ELF-1 (cell line): Measurements from ENCODE around the gene TOMM20.

Experiments
- DNase-seq: peaks from one replicate; pipeline ENCODE4 v3.0.0-alpha.2; 2016; ENCODE audit warnings: low read depth, low spot score

The TOMM20 gene

DNA sequence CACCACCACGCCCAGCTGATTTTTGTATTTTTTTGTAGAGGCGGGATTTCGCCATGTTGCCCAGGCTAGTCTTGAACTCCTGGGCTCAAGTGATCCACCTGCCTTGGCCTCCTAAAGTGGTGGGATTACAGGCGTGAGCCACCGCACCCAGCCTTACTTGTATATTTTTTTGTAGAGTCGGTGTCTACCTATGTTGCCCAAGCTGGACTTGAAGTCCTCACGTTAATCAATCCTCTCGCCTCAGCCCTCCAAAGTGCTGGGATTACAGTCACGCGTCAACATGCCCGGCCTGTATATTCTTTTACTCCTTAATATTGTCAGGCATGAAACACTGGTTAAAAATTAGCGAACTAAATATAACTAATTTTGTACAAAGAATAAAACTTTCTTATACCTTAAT, 5.5 kb upstream of the TOMM20 start:
- DNase-seq = no peak

- DNase-seq = no peak
Observed at GRCh38 chr1:235133086-235133485, 4.4 kb upstream of the TOMM20 start.

DNA sequence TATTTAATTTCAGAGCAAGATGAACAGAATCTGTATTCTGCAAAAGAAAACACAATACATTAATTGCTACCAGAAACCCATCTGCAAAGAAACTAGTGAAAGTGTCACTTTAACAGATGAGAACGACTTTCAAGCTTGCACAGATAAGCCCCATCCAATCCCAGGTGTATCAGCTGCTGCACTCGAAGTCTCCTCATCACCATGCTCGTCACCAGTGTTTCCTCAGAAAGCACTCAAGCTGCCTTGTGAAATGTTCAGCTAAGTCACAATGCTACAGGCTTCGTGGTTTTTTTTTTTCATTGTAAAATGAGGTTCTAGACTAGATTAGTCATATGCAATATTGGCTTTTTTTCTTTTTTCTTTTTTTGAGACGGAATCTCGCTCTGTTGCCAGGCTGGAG, 3.3 kb upstream of the TOMM20 start:
- DNase-seq = no peak

DNA sequence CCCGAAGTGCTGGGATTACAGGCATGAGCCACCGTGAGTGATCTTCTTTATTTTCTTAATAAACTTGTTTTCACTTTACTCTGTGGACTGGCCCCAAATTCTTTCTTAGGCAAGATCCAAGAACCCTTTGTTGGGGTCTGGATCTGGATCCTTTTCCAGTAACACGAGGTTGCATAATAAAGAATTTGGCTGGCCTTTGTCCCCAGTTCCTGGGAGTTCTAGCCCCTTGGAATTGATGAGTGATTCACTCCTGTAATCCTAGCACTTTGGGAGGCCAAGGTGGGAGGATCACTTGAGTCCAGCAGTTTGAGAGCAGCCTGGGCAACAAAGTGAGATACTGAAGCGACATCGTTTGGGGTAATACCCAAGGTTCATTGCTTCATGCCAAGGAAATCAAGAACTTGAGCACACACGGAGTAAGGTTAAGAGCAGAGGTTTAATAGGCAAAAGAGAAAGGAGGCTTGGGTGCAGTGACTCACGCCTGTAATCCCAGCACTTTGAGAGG, 2.2 kb upstream of the TOMM20 start:
- no peak for DNase-seq

- DNase-seq = no peak
Observed at GRCh38 chr1:235129774-235130570, 1.3 kb upstream of the TOMM20 start.

GRCh38 chr1:235127732-235128455, 743 bp downstream of the TOMM20 start:
- no peak for DNase-seq

GRCh38 chr1:235127203-235127602, 1.4 kb downstream of the TOMM20 start:
- no peak for DNase-seq

GRCh38 chr1:235124665-235125064, 4.0 kb downstream of the TOMM20 start:
- no peak for DNase-seq

GRCh38 chr1:235124111-235124510, 4.5 kb downstream of the TOMM20 start:
- DNase-seq = no peak

- no peak for DNase-seq
Observed at GRCh38 chr1:235122348-235122747, 6.3 kb downstream of the TOMM20 start.

GRCh38 chr1:235113183-235113917, 15.3 kb downstream of the TOMM20 start:
- DNase-seq = no peak

GRCh38 chr1:235112297-235113182, 16.1 kb downstream of the TOMM20 start:
- DNase-seq = no peak

DNA sequence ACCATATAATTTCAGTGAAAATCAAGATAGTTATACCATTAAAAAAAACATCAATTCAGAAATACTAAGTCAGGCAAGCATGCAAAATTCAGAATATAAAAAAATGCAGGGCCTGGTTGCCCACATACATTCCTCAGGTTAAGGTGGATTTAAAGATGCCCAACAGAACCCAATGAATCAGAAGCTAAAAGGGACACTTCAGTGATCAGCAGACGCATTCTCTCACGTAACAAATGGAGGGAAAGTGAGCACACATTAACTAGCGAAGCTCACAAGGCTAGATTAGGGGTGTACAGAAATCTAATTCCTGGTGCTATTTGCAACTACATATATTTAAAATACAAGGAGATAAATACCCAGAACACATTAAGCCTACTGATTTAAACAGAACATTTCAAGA, 17.5 kb downstream of the TOMM20 start:
- no peak for DNase-seq

GRCh38 chr1:235108876-235109275, 19.8 kb downstream of the TOMM20 start:
- no peak for DNase-seq

DNA sequence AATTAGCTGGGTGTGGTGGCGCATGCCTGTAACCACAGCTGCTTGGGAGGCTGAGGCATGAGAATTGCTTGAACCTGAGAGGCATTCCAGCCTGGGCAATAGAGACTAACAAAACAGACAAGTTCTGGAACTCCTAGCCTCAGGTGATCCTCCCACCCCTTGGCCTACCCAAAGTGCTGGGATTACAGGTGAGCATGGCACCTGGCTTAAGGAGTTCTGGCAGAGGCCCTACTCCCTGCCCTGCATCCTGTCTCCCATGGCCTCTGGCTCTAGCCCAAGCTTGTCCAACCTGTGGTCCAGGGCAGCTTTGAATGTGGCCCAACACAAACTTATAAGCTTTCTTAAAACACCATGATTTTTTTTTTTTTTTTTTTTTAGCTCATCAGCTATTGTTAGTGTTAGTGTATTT, 20.4 kb downstream of the TOMM20 start:
- DNase-seq = no peak

DNA sequence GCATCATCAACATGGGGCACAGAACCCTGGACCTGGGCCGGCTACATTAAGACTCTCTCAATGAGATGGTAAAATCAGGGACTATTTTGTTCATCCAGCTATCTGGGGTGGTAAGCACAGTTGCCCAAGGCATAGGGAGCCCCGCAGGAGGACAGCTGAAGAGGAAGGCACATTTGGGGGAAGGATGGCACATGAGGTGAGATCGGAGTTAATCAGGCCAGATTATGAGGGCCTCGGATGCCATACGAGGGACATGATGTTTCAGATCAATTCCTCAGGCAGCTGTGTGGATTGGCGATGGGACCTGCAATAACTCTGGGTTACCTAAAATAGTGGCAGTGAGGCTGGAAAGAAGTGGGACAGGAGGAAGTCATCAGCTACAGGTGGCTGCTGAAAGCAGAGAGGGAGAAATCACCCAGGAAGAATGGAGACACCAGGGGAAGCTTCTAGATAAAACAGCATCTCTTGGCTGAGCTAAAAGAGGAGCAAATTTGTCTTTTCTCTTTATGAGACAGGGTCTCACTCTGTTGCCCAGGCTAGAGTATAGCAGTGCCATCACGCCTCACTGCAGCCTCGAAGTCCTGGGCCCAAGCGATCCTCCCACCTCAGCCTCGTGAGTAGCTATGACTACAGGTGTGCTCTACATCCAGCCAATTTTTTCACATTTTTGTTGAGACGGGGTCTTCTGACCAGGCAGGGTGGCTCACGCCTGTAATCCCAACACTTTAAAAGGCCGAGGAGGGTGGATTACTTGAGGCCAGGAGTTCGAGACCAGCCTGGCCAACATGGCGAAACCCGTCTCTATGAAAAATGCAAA, 21.1 kb downstream of the TOMM20 start:
- DNase-seq = no peak

DNA sequence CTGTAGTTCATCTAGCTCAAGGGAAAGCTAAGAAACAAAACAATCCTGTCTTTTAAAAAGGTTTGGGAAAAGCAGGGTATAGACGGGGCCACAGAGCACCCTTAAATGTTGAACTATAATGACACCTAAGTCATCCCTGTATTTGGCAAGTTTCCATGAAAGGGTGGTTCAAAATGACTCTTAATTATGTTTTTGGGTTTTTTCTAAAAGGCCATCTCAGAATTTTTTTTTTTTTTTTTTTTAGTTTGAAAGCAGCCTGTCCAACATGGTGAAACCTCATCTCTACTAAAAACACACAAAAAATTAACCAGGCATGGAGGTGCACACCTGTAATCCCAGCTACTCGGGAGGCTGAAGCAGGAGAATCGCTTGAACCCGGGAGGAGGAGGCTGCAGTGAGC, 22.2 kb downstream of the TOMM20 start:
- no peak for DNase-seq

DNA sequence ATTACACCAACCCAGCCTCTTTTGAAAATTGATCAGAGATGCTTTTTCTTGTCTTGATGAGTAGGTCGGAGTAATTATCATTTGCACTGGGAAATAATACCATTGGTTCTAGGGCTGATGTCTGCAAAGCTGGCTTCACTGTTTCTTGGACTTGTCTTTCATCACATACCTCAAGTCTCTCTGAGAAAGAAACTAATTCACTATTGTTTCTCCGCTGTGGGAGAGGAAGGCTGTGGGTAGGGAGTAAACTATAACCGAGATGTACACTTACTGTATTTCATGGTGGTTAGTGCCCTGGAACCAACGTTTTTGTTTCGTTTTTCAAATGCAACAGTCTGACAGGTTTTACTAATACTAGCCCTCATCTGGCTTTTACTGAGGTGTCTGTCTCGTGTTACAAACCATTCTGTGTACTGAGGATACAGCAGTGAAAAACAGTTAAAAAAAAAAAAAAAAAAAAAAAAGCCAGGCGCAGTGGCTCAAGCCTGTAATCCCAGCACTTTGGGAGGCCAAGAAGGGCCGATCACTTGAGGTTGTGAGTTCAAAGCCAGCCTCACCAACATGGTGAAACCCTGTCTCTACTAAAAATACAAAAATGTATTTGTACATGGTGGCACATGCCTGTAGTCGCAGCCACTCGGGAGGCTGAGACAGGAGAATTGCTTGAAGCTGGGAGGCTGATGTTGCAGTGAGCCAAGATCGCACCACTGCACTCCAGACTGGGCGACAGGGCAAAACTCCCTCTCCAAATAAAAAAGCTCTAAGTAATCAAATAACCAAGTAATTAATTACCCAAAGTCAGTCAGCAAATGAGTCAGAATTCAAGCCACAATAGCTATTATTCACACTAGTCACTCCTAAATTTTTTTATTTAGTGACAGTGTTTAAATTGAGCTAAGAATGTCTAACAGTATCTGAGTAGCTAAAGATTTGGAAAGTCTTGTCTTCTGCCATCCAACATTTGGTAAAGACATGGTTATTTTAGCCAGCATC, 23.3 kb downstream of the TOMM20 start:
- no peak for DNase-seq

GRCh38 chr1:235102993-235103411, 25.6 kb downstream of the TOMM20 start:
- no peak for DNase-seq
